ENCODE data around the gene SEC14L2. TPM values are rescaled to one million over a fixed set of nuclear protein-coding genes. Genes with fewer than 3 reads are reported as not detected.

SEC14L2 gene
- total and polyA plus RNA-seq, 4 donors: 6.1 to 10.3 (median 8.0) TPM

GRCh38 chr22:30423959-30424533 is 27.2 kb downstream of the SEC14L2 start:
- peaks cover 11 to 29% (median 17%) of the 10 kb centered on the region in 5 donors for H3K4me1 ChIP-seq (ENCODE audit: control insufficient read depth in 5 of 5, insufficient read depth in 5 of 5, low read length in 5 of 5)
- 1 to 2% methylated on average over 31 of the region's 31 CpGs for WGBS, 2 donors

GRCh38 chr22:30424534-30425326 is 27.9 kb downstream of the SEC14L2 start:
- ATAC-seq (ENCODE audit: insufficient read depth, low FRiP score): no peak
- DNase-seq: peak in 2 of 3 donors; percentile 39 to 47
- no peak overlapping the region for H3K4me3 ChIP-seq
- WGBS, 2 donors: 46 to 55% methylated on average over 20 of the region's 20 CpGs
- H3K9me3 ChIP-seq (ENCODE audit: control insufficient read depth in 4 of 4, insufficient read depth in 3 of 4, low read length in 3 of 4): no peaks in the 10 kb centered on the region
- H3K9ac ChIP-seq (ENCODE audit: insufficient read depth in 1 of 2, low read length in 2 of 2): peak overlapping the region; percentile 66 to 76
- peak overlapping the region; percentile 6 to 96 for H3K27ac ChIP-seq (ENCODE audit: low read depth in 1 of 2, low read length in 1 of 2)
- peaks cover 0 to 8% (median 1%) of the 10 kb centered on the region in 4 donors for H3K36me3 ChIP-seq (ENCODE audit: control insufficient read depth in 4 of 4, insufficient read depth in 4 of 4, low read length in 4 of 4)
- no peaks in the 10 kb centered on the region for H3K27me3 ChIP-seq (ENCODE audit: control insufficient read depth in 3 of 3, insufficient read depth in 3 of 3, low read length in 2 of 3)
- peaks cover 11 to 29% (median 17%) of the 10 kb centered on the region in 5 donors for H3K4me1 ChIP-seq (ENCODE audit: control insufficient read depth in 5 of 5, insufficient read depth in 5 of 5, low read length in 5 of 5)
- TF ChIP-seq CTCF (IDR thresholded peaks at IDR 0.05; ENCODE audit: control extremely low read depth, extremely low read depth): no peak

More at GRCh38 chr22:30423959-30424533, 27.2 kb downstream of the SEC14L2 start:
- H3K9me3 ChIP-seq (ENCODE audit: control insufficient read depth in 4 of 4, insufficient read depth in 3 of 4, low read length in 3 of 4): no peaks in the 10 kb centered on the region
- ATAC-seq (ENCODE audit: insufficient read depth, low FRiP score): peak; percentile 88
- no peak for TF ChIP-seq CTCF (IDR thresholded peaks at IDR 0.05; ENCODE audit: control extremely low read depth, extremely low read depth)
- peaks cover 0 to 8% (median 1%) of the 10 kb centered on the region in 4 donors for H3K36me3 ChIP-seq (ENCODE audit: control insufficient read depth in 4 of 4, insufficient read depth in 4 of 4, low read length in 4 of 4)
- peak overlapping the region; percentile 67 for H3K4me3 ChIP-seq
- DNase-seq: peak; percentile 100
- H3K27me3 ChIP-seq (ENCODE audit: control insufficient read depth in 3 of 3, insufficient read depth in 3 of 3, low read length in 2 of 3): no peaks in the 10 kb centered on the region
- H3K9ac ChIP-seq (ENCODE audit: insufficient read depth in 1 of 2, low read length in 2 of 2): peak overlapping the region; percentile 66 to 76
- peak overlapping the region; percentile 96 to 98 for H3K27ac ChIP-seq (ENCODE audit: low read depth in 1 of 2, low read length in 1 of 2)

GRCh38 chr22:30425327-30425615 is 28.5 kb downstream of the SEC14L2 start:
- Histone ChIP-seq H3K4me3 (peak overlapping the region; percentile 72), H3K27me3 (ENCODE audit: control insufficient read depth in 3 of 3, insufficient read depth in 3 of 3, low read length in 2 of 3) (no peaks in the 10 kb centered on the region), H3K9me3 (ENCODE audit: control insufficient read depth in 4 of 4, insufficient read depth in 3 of 4, low read length in 3 of 4) (no peaks in the 10 kb centered on the region), H3K9ac (ENCODE audit: insufficient read depth in 1 of 2, low read length in 2 of 2) (no peak overlapping the region), H3K36me3 (ENCODE audit: control insufficient read depth in 4 of 4, insufficient read depth in 4 of 4, low read length in 4 of 4) (peaks cover 0 to 5% (median under 1%) of the 10 kb centered on the region in 4 donors), H3K27ac (ENCODE audit: low read depth in 1 of 2, low read length in 1 of 2) (peak overlapping the region; percentile 85 to 88), H3K4me1 (ENCODE audit: control insufficient read depth in 5 of 5, insufficient read depth in 5 of 5, low read length in 5 of 5) (peaks cover 11 to 29% (median 17%) of the 10 kb centered on the region in 5 donors)
- no peak for ATAC-seq (ENCODE audit: insufficient read depth, low FRiP score)
- DNase-seq: no peak
- WGBS, 2 donors: 8 to 15% methylated on average over 9 of the region's 9 CpGs
- TF ChIP-seq CTCF (IDR thresholded peaks at IDR 0.05; ENCODE audit: control extremely low read depth, extremely low read depth): no peak

All from lung (tissue), 12 donors.